GM12801 (cell line): ENCODE measurements around the gene TRIP10.

ENCODE experiments used
- TF ChIP-seq, protein P1 (sequence below): IDR thresholded peaks from one replicate; pipeline ENCODE4 v1.5.1; 2011; ENCODE audit warnings: control low read depth; ENCODE audit not compliant: insufficient read length; ENCODE audit errors: extremely low read depth

TRIP10 gene

DNA sequence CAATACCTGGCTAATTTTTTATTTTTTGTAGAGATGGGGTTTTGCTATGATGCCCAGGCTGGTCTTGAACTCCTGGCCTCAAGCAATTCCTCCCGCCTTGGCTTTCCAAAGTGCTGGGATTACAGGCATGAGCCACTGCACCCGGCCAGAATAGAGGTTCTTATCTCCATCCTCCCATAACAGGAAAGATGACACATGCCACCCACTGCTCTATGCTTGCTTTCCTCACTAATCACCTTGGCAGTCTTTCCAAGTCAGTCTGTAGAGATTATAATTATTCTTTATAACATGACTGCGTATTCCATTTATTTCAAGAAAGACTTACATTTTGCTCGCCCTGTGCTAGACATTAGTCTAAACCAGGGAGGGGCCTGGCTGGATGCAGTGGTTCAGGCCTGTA, 39.7 kb downstream of the TRIP10 start:
- TF ChIP-seq, protein P1, sequence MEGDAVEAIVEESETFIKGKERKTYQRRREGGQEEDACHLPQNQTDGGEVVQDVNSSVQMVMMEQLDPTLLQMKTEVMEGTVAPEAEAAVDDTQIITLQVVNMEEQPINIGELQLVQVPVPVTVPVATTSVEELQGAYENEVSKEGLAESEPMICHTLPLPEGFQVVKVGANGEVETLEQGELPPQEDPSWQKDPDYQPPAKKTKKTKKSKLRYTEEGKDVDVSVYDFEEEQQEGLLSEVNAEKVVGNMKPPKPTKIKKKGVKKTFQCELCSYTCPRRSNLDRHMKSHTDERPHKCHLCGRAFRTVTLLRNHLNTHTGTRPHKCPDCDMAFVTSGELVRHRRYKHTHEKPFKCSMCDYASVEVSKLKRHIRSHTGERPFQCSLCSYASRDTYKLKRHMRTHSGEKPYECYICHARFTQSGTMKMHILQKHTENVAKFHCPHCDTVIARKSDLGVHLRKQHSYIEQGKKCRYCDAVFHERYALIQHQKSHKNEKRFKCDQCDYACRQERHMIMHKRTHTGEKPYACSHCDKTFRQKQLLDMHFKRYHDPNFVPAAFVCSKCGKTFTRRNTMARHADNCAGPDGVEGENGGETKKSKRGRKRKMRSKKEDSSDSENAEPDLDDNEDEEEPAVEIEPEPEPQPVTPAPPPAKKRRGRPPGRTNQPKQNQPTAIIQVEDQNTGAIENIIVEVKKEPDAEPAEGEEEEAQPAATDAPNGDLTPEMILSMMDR, result no peak

DNA sequence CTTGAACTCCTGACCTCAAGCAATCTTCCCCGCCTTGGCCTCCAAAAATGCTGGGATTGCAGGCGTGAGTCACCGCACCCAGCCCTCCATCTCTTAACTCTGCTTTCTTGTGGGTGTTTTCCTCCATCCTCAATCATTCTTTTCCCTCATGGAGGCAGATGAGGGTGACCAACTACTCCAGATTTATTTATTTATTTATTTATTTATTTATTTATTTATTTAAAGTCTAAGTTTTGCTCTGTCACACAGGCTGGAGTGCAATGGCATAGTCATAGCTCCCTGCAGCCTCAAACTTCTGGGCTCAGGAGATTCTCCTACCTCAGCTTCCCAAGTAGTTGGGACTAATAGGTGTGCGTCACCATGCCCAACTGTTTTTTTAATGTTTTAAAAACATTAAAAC, 47.9 kb downstream of the TRIP10 start:
- TF ChIP-seq, protein P1, result no peak

DNA sequence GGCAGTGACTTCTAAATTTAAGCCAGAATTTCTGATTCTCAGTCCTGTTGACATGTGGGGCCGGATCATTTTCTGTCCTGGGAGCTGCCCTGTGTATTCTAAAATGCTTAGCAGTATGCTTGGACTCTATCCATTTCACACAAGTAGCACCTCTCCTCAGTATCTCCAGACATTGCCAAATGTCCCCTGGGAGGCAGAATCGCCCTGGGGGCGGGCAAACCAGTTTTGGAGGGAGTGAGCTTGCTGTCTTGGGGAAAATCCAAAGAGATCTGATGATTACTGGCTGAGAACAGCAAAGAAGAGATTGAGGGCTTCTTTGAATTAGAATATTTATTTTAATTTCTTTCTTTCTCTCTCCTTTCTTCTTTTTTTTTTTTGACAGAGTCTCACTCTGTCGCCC, 49.4 kb downstream of the TRIP10 start:
- TF ChIP-seq, protein P1, result no peak

DNA sequence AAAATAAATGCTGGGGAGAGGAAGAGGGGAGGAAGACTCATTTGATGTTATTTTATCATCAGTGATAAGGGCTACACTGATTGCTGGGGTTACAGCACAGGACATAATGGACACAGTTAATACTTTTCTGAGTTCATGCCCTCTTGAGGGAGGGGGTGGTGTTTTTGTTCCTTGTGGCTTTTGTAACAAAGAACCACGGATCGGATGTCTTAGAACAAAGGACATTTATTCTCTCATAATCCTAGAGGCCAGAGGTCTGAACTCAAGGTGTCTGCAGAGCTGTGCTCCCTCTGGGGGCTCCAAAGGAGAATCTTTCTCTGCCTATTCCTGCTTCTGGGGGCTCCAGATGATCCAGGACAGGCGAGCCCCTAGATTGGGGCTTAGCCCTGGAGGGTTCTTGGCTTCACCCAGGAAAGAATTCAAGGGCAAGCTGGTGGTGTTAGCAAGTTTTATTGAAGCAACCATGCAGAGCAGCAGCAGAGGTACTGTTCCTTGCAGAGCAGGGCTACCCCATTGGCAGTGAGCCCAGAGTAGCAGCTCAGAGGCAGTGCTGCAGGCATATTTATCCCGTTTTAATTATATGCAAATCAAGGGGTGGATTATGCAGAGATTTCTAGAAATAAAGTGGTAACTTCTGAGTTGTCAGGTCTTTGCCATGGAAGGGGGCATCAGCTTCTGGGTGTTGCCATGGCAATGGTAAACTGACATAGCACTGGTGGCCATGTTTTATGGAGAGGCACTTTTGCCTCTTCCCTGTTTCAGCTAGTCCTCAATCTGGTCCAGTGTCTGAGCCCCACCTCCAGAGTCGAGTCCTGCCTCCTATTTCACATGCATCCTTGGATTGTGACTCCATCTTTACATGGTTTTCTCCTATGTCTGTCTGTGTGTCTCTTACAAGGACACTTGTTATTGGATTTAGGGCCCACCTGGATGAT, 51.0 kb downstream of the TRIP10 start:
- TF ChIP-seq, protein P1, result no peak

DNA sequence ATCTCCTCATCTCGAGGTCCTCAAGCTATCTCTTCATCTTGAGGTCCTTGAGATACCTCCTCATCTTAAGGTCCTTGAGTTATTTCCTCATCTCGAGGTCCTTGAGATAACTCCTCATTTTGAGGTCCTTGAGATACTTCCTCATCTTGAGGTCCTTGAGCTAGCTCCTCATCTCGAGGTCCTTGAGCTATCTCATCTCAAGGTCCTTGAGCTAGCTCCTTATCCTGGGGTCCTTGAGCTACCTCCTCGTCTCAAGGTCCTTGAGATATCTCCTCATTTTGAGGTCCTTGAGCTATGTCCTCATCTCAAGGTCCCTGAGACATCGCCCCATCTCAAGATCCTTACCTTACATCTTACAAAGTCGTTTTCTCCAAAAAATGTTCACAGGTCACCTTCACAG, 51.8 kb downstream of the TRIP10 start:
- TF ChIP-seq, protein P1, result no peak

DNA sequence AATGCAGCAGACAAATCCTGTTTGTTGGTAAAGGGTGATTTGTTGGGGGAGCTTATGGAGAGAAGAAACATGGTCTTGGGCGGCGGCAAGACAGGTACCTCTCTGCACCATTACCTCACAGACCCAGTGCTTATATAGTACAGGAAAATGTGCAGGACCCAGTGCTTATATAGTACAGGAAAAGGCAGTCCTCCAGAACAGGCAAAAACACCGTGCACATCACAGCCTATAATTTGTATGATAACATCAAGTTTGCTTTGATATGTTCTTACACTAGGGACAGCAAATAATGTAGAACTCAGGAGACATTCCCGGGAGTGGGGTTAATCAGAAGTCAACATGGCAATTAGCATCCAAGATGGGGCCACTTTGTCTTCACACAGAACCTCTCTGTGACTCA, 53.9 kb downstream of the TRIP10 start:
- TF ChIP-seq, protein P1, result no peak

DNA sequence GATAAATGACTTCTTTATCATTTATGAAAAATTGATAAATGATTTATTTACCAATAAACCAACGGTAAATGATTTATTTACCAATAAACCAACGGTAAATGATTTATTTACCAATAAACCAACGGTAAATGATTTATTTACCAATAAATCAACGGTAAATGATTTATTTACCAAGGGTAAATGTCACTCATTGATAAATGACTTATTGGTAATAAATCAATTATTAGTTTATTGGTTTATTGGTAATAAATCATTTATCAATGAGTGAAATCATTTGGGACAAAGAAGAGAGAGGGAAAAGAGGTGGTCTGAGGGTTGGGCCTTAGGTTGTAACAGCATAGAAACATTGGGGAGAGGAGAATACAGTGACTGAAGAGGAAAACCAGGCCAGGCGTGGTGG, 54.5 kb downstream of the TRIP10 start:
- TF ChIP-seq, protein P1, result no peak
